ENCODE data around the gene PRDM16. TPM values are rescaled to one million over a fixed set of nuclear protein-coding genes. Genes with fewer than 3 reads are reported as not detected.

PRDM16 gene
- total RNA-seq, 1 experiment from 2014 or later, result 0.17 TPM

- Histone ChIP-seq H2BK12ac (ENCODE audit: insufficient read length, low read depth, low read length) (no peak overlapping the region), H2BK5ac (ENCODE audit: insufficient read length, low read length) (no peak overlapping the region), H3K4ac (ENCODE audit: low read depth, low read length) (no peak overlapping the region), H2BK20ac (ENCODE audit: low read depth, low read length, poor library complexity, severe bottlenecking) (no peak overlapping the region), H3K79me1 (ENCODE audit: insufficient read depth, low read depth, low read length, poor library complexity, severe bottlenecking) (no peaks in the 10 kb centered on the region), H2AFZ (ENCODE audit: low read length) (no peak overlapping the region), H2BK120ac (ENCODE audit: low read depth, low read length, poor library complexity, severe bottlenecking) (no peak overlapping the region), H3K23ac (ENCODE audit: insufficient read length, low read depth, low read length) (no peak overlapping the region), H2BK15ac (ENCODE audit: low read depth, low read length) (no peak overlapping the region), H3K9ac (ENCODE audit: extremely low read depth, insufficient read length, low read length) (no peak overlapping the region), H3K14ac (ENCODE audit: insufficient read depth, low read length) (no peak overlapping the region), H3K9me3 (ENCODE audit: control insufficient read depth, low read depth, low read length) (no peaks in the 10 kb centered on the region), H3K4me2 (ENCODE audit: insufficient read depth, insufficient read length, low read length) (no peak overlapping the region), H3K27me3 (ENCODE audit: insufficient read depth, low read length) (no peaks in the 10 kb centered on the region), H4K8ac (replicated peaks; ENCODE audit: insufficient read length, low read depth, low read length) (no peak overlapping the region), H3K56ac (ENCODE audit: insufficient read length, low read depth, low read length) (no peak overlapping the region), H3K79me2 (ENCODE audit: insufficient read depth, low read length) (no peaks in the 10 kb centered on the region), H3K23me2 (ENCODE audit: insufficient read length, low read depth, low read length, poor library complexity, severe bottlenecking) (no peaks in the 10 kb centered on the region), H4K5ac (ENCODE audit: insufficient read length, low read depth, low read length) (no peak overlapping the region), H4K91ac (ENCODE audit: insufficient read length, low read depth, low read length) (no peak overlapping the region), H4K20me1 (ENCODE audit: control insufficient read depth, insufficient read depth, insufficient read length) (no peaks in the 10 kb centered on the region), H3K18ac (ENCODE audit: insufficient read length, low read depth, low read length) (no peak overlapping the region), H3K27ac (ENCODE audit: insufficient read length, low read depth, low read length) (no peak overlapping the region), H3T11ph (ENCODE audit: low read length) (no peak overlapping the region), H3K4me1 (ENCODE audit: insufficient read depth, low read length) (no peaks in the 10 kb centered on the region), H2AK5ac (ENCODE audit: insufficient read length, low read length) (no peak overlapping the region)
- no peak for DNase-seq
- Mint-ChIP-seq H3K27me3 (ENCODE audit: low read depth) (peaks cover 1% of the 10 kb centered on the region; the same call in 1 of the 2 replicates), H3K4me1 (peaks cover 0 to 4% of the 10 kb centered on the region in 2 experiments; a peak in 1 of 4 replicates), H3K27ac (no peak overlapping the region), H3K36me3 (ENCODE audit: insufficient read depth in 1 of 3, low read depth in 3 of 3) (no peaks in the 10 kb centered on the region), H3K9me3 (no peaks in the 10 kb centered on the region; a peak in 1 of 5 replicates), H3K4me3 (no peak overlapping the region)
- no peak for TF ChIP-seq CTCF (conservative IDR thresholded peaks at IDR 0.05)
- WGBS (ENCODE audit: extremely low coverage, insufficient read length, low lambda C conversion rate), result no CpG with 5 or more reads among the region's 13 CpGs
Measured at GRCh38 chr1:3141129-3141528, 72.1 kb downstream of the PRDM16 start.

Data from H9 (cell line).